ENCODE data around the gene ZNF230.

The ZNF230 gene

DNA sequence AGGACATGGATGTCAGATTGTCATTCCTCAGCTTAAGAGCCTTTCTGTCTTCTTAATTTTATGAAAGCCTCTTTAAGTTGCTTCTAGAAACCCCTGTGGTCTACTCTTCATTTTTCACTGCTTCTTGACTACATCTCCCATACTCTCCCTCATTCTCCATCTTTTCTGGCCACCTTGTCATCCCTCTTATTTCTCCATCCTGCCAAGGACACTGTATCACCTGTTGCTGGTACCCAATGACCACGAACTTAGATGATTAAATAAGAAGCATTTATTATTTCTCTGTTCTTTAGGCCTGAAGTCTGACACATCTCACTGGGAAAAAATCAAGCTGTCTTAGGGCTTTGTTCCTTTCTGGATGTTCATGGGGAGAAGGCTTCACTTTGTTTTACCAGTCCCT, 58.3 kb downstream of the ZNF230 start:
- Histone ChIP-seq H3K9ac (ENCODE audit: low read depth, low read length) (no peak overlapping the region), H4K20me1 (ENCODE audit: insufficient read depth, low read length) (no peaks in the 10 kb centered on the region), H3K4me3 (ENCODE audit: low read depth in 1 of 2, low read length in 2 of 2) (no peak overlapping the region), H3K79me2 (ENCODE audit: insufficient read depth, low read length) (no peaks in the 10 kb centered on the region), H3K9me3 (ENCODE audit: insufficient read depth, low read length, severe bottlenecking) (peaks cover 8% of the 10 kb centered on the region), H3K27ac (ENCODE audit: low read length) (no peak overlapping the region), H3K36me3 (ENCODE audit: insufficient read depth, low read length) (peaks cover 21% of the 10 kb centered on the region; the same call in 1 of the 2 replicates), H2AFZ (ENCODE audit: low read depth, low read length) (no peak overlapping the region), H3K4me1 (ENCODE audit: insufficient read depth, low read length) (no peaks in the 10 kb centered on the region), H3K27me3 (ENCODE audit: insufficient read depth, low read length, poor library complexity) (no peaks in the 10 kb centered on the region), H3K4me2 (ENCODE audit: insufficient read depth, low read length) (no peak overlapping the region)
- ATAC-seq (ENCODE audit: insufficient read depth, low read depth): no peak
- DNase-seq: no peak
- no peak for TF ChIP-seq EZH2 (IDR thresholded peaks at IDR 0.05; ENCODE audit: borderline replicate concordance, low read depth, low read length, severe bottlenecking)
- TF ChIP-seq, protein P1, sequence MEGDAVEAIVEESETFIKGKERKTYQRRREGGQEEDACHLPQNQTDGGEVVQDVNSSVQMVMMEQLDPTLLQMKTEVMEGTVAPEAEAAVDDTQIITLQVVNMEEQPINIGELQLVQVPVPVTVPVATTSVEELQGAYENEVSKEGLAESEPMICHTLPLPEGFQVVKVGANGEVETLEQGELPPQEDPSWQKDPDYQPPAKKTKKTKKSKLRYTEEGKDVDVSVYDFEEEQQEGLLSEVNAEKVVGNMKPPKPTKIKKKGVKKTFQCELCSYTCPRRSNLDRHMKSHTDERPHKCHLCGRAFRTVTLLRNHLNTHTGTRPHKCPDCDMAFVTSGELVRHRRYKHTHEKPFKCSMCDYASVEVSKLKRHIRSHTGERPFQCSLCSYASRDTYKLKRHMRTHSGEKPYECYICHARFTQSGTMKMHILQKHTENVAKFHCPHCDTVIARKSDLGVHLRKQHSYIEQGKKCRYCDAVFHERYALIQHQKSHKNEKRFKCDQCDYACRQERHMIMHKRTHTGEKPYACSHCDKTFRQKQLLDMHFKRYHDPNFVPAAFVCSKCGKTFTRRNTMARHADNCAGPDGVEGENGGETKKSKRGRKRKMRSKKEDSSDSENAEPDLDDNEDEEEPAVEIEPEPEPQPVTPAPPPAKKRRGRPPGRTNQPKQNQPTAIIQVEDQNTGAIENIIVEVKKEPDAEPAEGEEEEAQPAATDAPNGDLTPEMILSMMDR (IDR thresholded peaks at IDR 0.05; ENCODE audit: borderline replicate concordance, extremely low read depth, low read length, poor library complexity, severe bottlenecking): no peak

Data from DND-41 (cell line).